Neural cell (in vitro differentiated cells): Measurements from ENCODE around the gene EIF4B. TPM values are rescaled to one million over a fixed set of nuclear protein-coding genes. Genes with fewer than 3 reads are reported as not detected.
A peak's percentile ranks its signal among the peaks of the same experiment; 100 is the strongest.

ENCODE experiments used
- H2AFZ ChIP-seq: fragments of 200-600, 300-800 bp; sonication (generic), shearing (Covaris generic); 2 replicates; pipeline ENCODE4 v1.6.0; 2014; ENCODE audit warnings: low read depth, mild to moderate bottlenecking, antibody characterized with exemption, low read length, moderate library complexity
- H3F3A ChIP-seq: fragments of 200-600 bp; shearing (Covaris generic); 2 replicates; pipeline ENCODE4 v1.6.1; 2016; ENCODE audit warnings: mild to moderate bottlenecking, moderate library complexity, mixed read lengths, antibody characterized with exemption, low read length; ENCODE audit not compliant: insufficient read depth, poor library complexity, severe bottlenecking
- H3K27ac ChIP-seq: fragments of 200-600, 300-800 bp; sonication (generic), shearing (Covaris generic); 2 replicates; pipeline ENCODE4 v1.5.1; 2014; ENCODE audit warnings: mild to moderate bottlenecking, low read length, moderate library complexity
- H3K27me3 ChIP-seq: fragments of 300-800, 200-600 bp; sonication (generic), shearing (Covaris generic); 2 replicates; pipeline ENCODE4 v1.6.0; 2014; ENCODE audit warnings: mild to moderate bottlenecking, low read depth, low read length, moderate library complexity; ENCODE audit not compliant: insufficient read depth
- H3K36me3 ChIP-seq: fragments of 300-800, 200-600 bp; sonication (generic), shearing (Covaris generic); 2 replicates; pipeline ENCODE4 v1.5.1; 2014; ENCODE audit warnings: mild to moderate bottlenecking, antibody characterized with exemption, low read length, moderate library complexity; ENCODE audit not compliant: insufficient read depth
- H3K4me2 ChIP-seq: fragments of 300-800, 200-600 bp; sonication (generic), shearing (Covaris generic); 2 replicates; pipeline ENCODE4 v1.6.0; 2014; ENCODE audit warnings: mild to moderate bottlenecking, low read length
- H3K4me3 ChIP-seq: fragments of 300-800, 200-600 bp; sonication (generic), shearing (Covaris generic); 2 replicates; pipeline ENCODE4 v1.5.1; 2014; ENCODE audit warnings: mild to moderate bottlenecking, low read length, moderate library complexity
- H3K79me2 ChIP-seq: fragments of 200-600 bp; shearing (Covaris generic); replicated peaks from 2 replicates; pipeline ENCODE4 v1.6.0; 2014; ENCODE audit warnings: mild to moderate bottlenecking, low read length, moderate library complexity; ENCODE audit not compliant: insufficient read depth
- H3K9ac ChIP-seq: fragments of 300-800, 200-600 bp; sonication (generic), shearing (Covaris generic); 2 replicates; pipeline ENCODE4 v1.6.1; 2016; ENCODE audit warnings: mild to moderate bottlenecking, low read length, mixed read lengths
- H3K9me2 ChIP-seq: fragments of 200-600 bp; shearing (Covaris generic); 2 replicates; pipeline ENCODE4 v1.6.1; 2016; ENCODE audit warnings: mild to moderate bottlenecking, low read length, mixed read lengths; ENCODE audit not compliant: insufficient read depth
- H3K9me3 ChIP-seq: fragments of 200-600, 300-800 bp; sonication (generic), shearing (Covaris generic); 2 replicates; pipeline ENCODE4 v1.6.1; 2016; ENCODE audit warnings: mild to moderate bottlenecking, mixed run types, low read length, moderate library complexity, mixed read lengths
- H4K20me1 ChIP-seq: fragments of 200-600 bp; shearing (Covaris generic); 2 replicates; pipeline ENCODE4 v1.6.1; 2016; ENCODE audit warnings: mild to moderate bottlenecking, mixed run types; ENCODE audit not compliant: insufficient read depth
- EP300 ChIP-seq: fragments of 450-650 bp; conservative IDR thresholded peaks from 2 replicates; pipeline ENCODE4 v1.6.1; 2014; ENCODE audit warnings: antibody characterized with exemption, mild to moderate bottlenecking, moderate library complexity; ENCODE audit not compliant: poor library complexity, severe bottlenecking
- EZH2 ChIP-seq: fragments of 200-600, 300-800 bp; shearing (Covaris generic), sonication (generic); IDR thresholded peaks from 2 replicates; pipeline ENCODE4 v1.6.1; 2014; ENCODE audit warnings: antibody characterized with exemption, low read length, borderline replicate concordance, mild to moderate bottlenecking; ENCODE audit not compliant: insufficient read depth, poor library complexity, severe bottlenecking
- MXI1 ChIP-seq: fragments of 450-650 bp; conservative IDR thresholded peaks from 2 replicates; pipeline ENCODE4 v1.6.1; 2014; ENCODE audit warnings: antibody characterized with exemption, mild to moderate bottlenecking; ENCODE audit not compliant: poor library complexity, severe bottlenecking
- POLR2AphosphoS5 ChIP-seq: IDR thresholded peaks from 2 replicates; pipeline ENCODE4 v1.6.1; 2012
- RAD21 ChIP-seq: fragments of 450-650 bp; conservative IDR thresholded peaks from 2 replicates; pipeline ENCODE4 v1.6.1; 2014; ENCODE audit warnings: antibody characterized with exemption, mild to moderate bottlenecking, moderate library complexity
- SMC3 ChIP-seq: fragments of 450-650 bp; conservative IDR thresholded peaks from 2 replicates; pipeline ENCODE4 v1.6.1; 2014; ENCODE audit warnings: antibody characterized with exemption, mild to moderate bottlenecking, moderate library complexity; ENCODE audit not compliant: poor library complexity
- TAF1 ChIP-seq: IDR thresholded peaks from 2 replicates; pipeline ENCODE4 v1.6.1; 2012; ENCODE audit warnings: low read depth
- polyA plus RNA-seq: library from polyadenylated mRNA; depleted of rRNA; stranded (reverse); fragments of >200 nt; gene quantifications from 2 replicates; pipeline ENCODE4 v1.2.3, GENCODE V29; 2014
- TF ChIP-seq, protein P1 (sequence below): fragments of 450-650 bp; IDR thresholded peaks from 2 replicates; pipeline ENCODE4 v1.5.1; 2014; ENCODE audit warnings: antibody characterized with exemption, mild to moderate bottlenecking, moderate library complexity; ENCODE audit not compliant: poor library complexity, severe bottlenecking
- TF ChIP-seq, protein P2 (sequence below): IDR thresholded peaks from 2 replicates; pipeline ENCODE4 v1.6.1; 2012; ENCODE audit warnings: borderline replicate concordance

Gene EIF4B
- polyA plus RNA-seq, 1 donor from 2014 or later: 333 TPM

DNA sequence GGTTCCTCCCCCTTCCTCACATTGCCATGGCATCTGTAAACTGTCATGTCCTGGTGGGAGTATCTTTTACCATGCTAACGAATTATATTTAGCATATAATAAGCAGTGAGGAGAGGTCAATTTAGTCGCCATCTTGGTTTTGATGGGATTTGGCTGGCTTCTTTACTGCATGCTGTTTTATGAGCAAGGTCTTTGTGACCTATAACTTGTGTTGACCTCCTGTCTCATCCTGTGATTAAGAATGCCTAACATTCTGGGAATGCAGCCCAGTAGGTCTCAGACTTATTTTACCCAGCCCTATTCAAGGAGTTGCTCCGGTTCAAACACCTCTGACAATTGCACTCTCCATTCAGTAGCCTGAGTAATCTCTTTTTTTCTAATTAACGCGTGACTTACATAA lies 2.1 kb upstream of the EIF4B start:
- no peak for TF ChIP-seq TAF1
- TF ChIP-seq EP300: no peak
- TF ChIP-seq POLR2AphosphoS5: no peak
- TF ChIP-seq MXI1: no peak
- TF ChIP-seq SMC3: no peak
- no peak for TF ChIP-seq EZH2
- no peak for TF ChIP-seq RAD21
- TF ChIP-seq, protein P1, sequence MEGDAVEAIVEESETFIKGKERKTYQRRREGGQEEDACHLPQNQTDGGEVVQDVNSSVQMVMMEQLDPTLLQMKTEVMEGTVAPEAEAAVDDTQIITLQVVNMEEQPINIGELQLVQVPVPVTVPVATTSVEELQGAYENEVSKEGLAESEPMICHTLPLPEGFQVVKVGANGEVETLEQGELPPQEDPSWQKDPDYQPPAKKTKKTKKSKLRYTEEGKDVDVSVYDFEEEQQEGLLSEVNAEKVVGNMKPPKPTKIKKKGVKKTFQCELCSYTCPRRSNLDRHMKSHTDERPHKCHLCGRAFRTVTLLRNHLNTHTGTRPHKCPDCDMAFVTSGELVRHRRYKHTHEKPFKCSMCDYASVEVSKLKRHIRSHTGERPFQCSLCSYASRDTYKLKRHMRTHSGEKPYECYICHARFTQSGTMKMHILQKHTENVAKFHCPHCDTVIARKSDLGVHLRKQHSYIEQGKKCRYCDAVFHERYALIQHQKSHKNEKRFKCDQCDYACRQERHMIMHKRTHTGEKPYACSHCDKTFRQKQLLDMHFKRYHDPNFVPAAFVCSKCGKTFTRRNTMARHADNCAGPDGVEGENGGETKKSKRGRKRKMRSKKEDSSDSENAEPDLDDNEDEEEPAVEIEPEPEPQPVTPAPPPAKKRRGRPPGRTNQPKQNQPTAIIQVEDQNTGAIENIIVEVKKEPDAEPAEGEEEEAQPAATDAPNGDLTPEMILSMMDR: no peak
- TF ChIP-seq, protein P2, sequence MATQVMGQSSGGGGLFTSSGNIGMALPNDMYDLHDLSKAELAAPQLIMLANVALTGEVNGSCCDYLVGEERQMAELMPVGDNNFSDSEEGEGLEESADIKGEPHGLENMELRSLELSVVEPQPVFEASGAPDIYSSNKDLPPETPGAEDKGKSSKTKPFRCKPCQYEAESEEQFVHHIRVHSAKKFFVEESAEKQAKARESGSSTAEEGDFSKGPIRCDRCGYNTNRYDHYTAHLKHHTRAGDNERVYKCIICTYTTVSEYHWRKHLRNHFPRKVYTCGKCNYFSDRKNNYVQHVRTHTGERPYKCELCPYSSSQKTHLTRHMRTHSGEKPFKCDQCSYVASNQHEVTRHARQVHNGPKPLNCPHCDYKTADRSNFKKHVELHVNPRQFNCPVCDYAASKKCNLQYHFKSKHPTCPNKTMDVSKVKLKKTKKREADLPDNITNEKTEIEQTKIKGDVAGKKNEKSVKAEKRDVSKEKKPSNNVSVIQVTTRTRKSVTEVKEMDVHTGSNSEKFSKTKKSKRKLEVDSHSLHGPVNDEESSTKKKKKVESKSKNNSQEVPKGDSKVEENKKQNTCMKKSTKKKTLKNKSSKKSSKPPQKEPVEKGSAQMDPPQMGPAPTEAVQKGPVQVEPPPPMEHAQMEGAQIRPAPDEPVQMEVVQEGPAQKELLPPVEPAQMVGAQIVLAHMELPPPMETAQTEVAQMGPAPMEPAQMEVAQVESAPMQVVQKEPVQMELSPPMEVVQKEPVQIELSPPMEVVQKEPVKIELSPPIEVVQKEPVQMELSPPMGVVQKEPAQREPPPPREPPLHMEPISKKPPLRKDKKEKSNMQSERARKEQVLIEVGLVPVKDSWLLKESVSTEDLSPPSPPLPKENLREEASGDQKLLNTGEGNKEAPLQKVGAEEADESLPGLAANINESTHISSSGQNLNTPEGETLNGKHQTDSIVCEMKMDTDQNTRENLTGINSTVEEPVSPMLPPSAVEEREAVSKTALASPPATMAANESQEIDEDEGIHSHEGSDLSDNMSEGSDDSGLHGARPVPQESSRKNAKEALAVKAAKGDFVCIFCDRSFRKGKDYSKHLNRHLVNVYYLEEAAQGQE: no peak
- Histone ChIP-seq H3K9ac (no peak overlapping the region), H3F3A (peaks cover 9% of the 10 kb centered on the region), H3K9me3 (no peaks in the 10 kb centered on the region), H3K79me2 (peaks cover 23% of the 10 kb centered on the region), H3K27me3 (no peaks in the 10 kb centered on the region), H3K27ac (no peak overlapping the region), H3K4me2 (no peak overlapping the region), H4K20me1 (peaks cover 8% of the 10 kb centered on the region), H2AFZ (no peak overlapping the region), H3K36me3 (no peaks in the 10 kb centered on the region), H3K4me3 (peak overlapping the region; percentile 85), H3K9me2 (no peaks in the 10 kb centered on the region)

DNA sequence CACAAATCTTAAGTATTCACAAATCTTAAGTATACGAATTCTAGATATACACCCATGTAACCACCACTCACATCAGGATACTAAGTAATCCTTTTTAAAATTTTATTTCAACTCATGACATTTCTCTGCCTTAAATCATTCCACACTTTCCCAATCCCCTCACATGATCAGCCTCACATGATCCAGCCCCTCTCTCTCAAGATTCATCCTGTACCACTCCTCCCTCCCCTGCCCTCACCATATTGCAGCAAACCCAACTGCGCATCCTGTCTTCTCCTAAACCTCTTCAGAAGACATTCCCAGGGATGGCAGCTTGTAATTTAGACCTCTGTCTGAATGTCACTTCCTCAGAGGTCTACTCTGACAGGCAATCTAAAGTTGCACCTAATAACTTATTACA lies 1.7 kb upstream of the EIF4B start:
- Histone ChIP-seq H3K4me2 (peak overlapping the region; percentile 73), H3F3A (peaks cover 9% of the 10 kb centered on the region), H2AFZ (no peak overlapping the region), H3K4me3 (peak overlapping the region; percentile 85), H4K20me1 (peaks cover 10% of the 10 kb centered on the region), H3K27me3 (no peaks in the 10 kb centered on the region), H3K79me2 (peaks cover 27% of the 10 kb centered on the region), H3K9ac (no peak overlapping the region), H3K36me3 (no peaks in the 10 kb centered on the region), H3K9me2 (no peaks in the 10 kb centered on the region), H3K9me3 (no peaks in the 10 kb centered on the region), H3K27ac (no peak overlapping the region)
- TF ChIP-seq, protein P2: no peak
- TF ChIP-seq MXI1: no peak
- TF ChIP-seq EP300: no peak
